ENCODE results near the gene CD300A. TPM values are rescaled to one million over a fixed set of nuclear protein-coding genes. Genes with fewer than 3 reads are reported as not detected.

Gene CD300A
- total RNA-seq, 3 donors from 2014 or later = 3.7 to 7.0 (median 5.2) TPM

DNA sequence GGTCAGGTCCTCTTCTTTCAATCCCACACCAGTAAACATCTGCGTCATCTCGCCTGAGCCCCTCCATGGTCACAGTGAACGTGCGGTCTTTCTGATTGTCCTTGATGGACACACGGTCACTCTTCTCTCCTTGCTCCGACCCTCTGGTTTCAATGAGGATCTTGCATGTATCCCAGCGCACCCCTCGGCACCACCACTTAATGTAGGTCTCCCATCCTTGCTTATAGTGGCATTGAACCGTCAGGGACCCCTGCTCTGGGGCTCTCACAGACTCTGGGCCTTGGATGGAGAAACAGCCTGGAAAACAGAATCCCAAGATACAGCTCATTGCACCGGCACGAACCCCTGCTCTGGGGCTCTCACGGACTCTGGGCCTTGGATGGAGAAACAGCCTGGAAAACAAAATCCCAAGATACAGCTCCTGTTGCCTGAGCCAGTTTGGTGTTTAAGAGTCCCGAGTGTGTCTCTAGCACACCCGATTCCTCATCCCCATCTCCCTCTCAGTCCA, 59.4 kb downstream of the CD300A start:
- TF ChIP-seq, protein P1, sequence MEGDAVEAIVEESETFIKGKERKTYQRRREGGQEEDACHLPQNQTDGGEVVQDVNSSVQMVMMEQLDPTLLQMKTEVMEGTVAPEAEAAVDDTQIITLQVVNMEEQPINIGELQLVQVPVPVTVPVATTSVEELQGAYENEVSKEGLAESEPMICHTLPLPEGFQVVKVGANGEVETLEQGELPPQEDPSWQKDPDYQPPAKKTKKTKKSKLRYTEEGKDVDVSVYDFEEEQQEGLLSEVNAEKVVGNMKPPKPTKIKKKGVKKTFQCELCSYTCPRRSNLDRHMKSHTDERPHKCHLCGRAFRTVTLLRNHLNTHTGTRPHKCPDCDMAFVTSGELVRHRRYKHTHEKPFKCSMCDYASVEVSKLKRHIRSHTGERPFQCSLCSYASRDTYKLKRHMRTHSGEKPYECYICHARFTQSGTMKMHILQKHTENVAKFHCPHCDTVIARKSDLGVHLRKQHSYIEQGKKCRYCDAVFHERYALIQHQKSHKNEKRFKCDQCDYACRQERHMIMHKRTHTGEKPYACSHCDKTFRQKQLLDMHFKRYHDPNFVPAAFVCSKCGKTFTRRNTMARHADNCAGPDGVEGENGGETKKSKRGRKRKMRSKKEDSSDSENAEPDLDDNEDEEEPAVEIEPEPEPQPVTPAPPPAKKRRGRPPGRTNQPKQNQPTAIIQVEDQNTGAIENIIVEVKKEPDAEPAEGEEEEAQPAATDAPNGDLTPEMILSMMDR (IDR thresholded peaks at IDR 0.05) = no peak
- intact Hi-C loops (cut with DNase I, micrococcal nuclease) = no loop called here
- Histone ChIP-seq H3K4me1 (ENCODE audit: low read depth) (no peaks in the 10 kb centered on the region), H3K4me3 (no peak overlapping the region), H3K9me3 (no peaks in the 10 kb centered on the region), H3K36me3 (ENCODE audit: low read depth) (no peaks in the 10 kb centered on the region)
- no peak for DNase-seq
- ATAC-seq = no peak

DNA sequence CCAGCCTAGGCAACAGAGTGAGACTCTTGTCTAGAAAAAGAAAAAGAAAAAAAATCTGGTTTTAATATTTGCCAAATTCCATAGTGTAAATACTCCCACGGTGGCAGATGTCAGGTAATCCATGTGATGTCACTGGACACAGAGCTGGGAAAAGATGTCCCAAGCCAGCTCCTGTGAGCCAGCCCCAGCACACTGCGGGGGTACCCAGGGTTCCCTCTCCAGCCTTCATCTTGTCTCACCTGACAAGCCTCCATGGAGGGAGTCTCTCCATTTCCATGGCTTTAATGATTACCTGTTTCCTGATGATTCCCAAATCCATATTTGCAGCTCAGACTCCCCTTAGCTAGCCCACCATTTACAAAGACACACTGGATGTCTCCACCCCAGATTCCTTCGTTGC, 60.2 kb downstream of the CD300A start:
- Histone ChIP-seq H3K4me1 (ENCODE audit: low read depth) (no peaks in the 10 kb centered on the region), H3K36me3 (ENCODE audit: low read depth) (no peaks in the 10 kb centered on the region), H3K9me3 (no peaks in the 10 kb centered on the region), H3K4me3 (no peak overlapping the region)
- TF ChIP-seq, protein P1 (IDR thresholded peaks at IDR 0.05) = no peak
- ATAC-seq (no peak), DNase-seq (no peak)
- intact Hi-C loops (cut with DNase I, micrococcal nuclease) = no loop called here

DNA sequence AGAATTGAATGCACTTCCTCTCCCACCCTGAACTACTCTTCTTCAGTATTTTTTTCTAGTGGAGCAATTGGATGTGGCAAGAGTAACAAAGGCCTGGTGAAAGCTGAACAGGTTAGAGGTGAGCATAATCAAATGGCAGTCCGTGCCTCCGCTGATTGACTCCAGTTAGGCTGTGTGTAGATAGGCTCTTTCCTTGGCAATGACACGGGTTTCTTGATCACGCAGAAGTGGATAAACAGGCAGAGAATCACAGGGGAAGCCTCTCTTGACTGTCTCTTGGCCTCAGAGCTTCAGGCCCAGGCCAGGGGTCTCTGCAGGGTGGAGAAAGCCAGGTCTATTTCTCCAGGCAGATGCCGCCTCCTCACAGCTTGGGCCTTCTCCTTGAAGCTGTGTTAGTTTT, 60.6 kb downstream of the CD300A start:
- H3K4me1 ChIP-seq (ENCODE audit: low read depth) = no peaks in the 10 kb centered on the region
- TF ChIP-seq, protein P1 (IDR thresholded peaks at IDR 0.05) = no peak
- H3K36me3 ChIP-seq (ENCODE audit: low read depth) = no peaks in the 10 kb centered on the region
- H3K4me3 ChIP-seq = no peak overlapping the region
- no peaks in the 10 kb centered on the region for H3K9me3 ChIP-seq
- ATAC-seq (no peak), DNase-seq (no peak)
- intact Hi-C loops (cut with DNase I, micrococcal nuclease) = no loop called here

DNA sequence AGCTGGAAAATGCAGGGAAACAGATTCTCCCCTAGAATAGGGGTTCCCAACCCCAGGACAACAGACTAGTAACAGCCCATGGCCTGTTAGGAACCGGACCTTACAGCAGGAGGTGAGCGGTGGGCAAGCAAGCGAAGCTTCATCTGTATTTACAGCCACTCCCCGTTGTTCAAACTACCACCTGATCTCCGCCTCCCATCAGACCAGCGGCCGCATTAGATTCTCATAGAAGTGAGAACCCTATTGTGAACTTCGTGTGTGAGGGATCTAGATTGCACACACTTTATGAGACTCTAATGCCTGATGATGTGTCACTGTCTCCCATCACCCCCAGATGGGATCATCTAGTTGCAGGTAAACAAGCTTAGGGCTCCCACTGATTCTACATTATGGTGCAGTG, 61.3 kb downstream of the CD300A start:
- Histone ChIP-seq H3K4me3 (no peak overlapping the region), H3K36me3 (ENCODE audit: low read depth) (no peaks in the 10 kb centered on the region), H3K4me1 (ENCODE audit: low read depth) (no peaks in the 10 kb centered on the region), H3K9me3 (no peaks in the 10 kb centered on the region)
- ATAC-seq = no peak
- TF ChIP-seq, protein P1 (IDR thresholded peaks at IDR 0.05) = no peak
- intact Hi-C loops (cut with DNase I, micrococcal nuclease) = no loop called here
- DNase-seq = no peak

DNA sequence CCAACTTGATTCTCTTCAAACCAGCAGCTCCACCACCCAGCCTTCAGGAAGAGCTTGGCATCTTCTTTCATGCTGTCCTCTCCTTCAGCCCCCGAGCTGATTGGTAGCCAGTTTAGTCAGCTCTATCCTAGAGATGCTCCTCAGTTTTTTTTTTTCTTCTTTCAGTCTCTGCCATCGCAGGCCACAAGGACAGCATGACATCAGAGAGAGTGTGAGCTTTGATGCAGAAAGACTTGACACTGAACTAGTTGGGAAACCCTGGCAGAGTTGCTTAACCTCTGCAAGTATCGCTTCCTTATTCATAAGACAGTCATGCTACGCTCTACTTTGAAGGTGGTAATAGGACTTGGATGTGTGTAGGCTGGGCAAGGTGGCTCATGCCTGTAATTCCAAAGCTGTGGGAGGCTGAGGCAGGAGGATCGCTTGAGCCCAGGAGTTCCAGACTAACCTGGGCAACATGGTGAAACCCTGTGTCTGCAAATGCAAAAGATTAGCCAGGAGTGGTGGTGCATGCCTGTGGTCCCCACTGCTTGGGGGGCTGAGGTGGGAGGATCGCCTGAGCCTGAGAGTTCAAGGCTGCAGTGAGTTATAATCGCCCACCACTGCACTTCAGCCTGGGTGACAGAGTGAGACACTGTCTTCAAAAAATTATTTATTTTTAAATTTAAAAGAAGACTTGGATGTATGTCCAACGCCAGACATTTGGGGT, 62.2 kb downstream of the CD300A start:
- TF ChIP-seq, protein P1 (IDR thresholded peaks at IDR 0.05) = no peak
- peak in 1 of 3 donors; percentile 34 for DNase-seq
- Histone ChIP-seq H3K9me3 (no peaks in the 10 kb centered on the region), H3K4me3 (no peak overlapping the region), H3K36me3 (ENCODE audit: low read depth) (no peaks in the 10 kb centered on the region), H3K4me1 (ENCODE audit: low read depth) (no peaks in the 10 kb centered on the region)
- peak; percentile 48 for ATAC-seq
- intact Hi-C loops (cut with DNase I, micrococcal nuclease) = no loop called here

Data from mucosa of descending colon (tissue), 3 donors.